NCI-H774 (cell line): ENCODE data around the gene SALL3.

Source experiments
- DNase-seq: peaks from one replicate; lab custom pipeline; 2025; lab: John Stamatoyannopoulos, UW

The SALL3 gene

DNA sequence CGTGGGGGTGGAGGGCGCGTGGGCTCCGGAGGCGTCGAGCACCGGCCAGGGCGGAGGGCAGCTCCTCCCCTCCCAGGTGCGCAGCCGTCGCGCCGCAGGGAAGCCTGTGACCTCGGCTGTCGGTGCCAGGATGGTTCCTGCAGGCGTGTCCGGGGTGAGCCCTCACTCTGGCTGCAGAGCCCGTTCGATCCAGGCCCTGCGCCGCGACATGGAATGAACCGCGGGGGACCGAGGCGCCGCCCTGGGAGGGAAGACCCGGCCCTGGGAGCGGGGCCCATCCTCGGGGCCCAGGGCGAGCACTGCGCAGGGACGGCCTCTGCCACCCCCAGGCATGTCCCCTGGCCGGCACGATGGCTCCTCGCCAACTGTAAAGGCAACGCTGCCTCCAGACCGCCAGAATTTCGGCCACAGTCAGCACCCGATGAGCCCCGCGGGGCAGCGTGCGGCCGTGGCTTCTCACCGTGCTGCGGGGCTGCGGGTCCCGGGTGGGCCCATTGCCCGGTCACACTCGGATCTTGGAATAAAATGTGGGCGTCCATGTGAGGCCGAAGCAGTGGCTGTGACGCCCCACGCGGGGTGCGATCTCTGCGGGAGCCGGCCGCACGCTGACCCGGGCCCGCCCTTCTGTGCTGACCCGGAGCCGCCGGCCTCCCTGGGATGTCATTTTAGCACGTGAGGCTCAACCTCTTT is 26.6 kb downstream of the SALL3 start:
- no peak for DNase-seq

DNA sequence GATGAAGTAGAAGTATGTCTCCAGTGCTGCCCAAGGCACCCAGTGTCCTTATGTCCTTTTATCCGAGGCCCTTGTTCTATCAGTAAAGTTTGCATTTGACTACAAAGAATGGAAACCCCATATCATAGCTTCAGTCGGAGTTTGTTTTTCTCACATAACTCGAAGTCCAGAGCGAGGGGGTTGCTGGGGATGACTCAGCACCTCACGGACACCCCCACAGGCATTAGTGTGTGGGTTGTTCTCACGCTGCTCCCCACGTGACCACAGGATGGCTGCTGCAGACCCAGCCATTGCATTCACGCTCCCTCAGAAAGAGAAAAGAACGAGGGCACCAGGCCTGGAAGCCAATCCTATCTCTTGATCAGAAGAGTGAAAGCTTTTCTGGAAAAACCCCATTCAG is 27.8 kb downstream of the SALL3 start:
- DNase-seq, result no peak

DNA sequence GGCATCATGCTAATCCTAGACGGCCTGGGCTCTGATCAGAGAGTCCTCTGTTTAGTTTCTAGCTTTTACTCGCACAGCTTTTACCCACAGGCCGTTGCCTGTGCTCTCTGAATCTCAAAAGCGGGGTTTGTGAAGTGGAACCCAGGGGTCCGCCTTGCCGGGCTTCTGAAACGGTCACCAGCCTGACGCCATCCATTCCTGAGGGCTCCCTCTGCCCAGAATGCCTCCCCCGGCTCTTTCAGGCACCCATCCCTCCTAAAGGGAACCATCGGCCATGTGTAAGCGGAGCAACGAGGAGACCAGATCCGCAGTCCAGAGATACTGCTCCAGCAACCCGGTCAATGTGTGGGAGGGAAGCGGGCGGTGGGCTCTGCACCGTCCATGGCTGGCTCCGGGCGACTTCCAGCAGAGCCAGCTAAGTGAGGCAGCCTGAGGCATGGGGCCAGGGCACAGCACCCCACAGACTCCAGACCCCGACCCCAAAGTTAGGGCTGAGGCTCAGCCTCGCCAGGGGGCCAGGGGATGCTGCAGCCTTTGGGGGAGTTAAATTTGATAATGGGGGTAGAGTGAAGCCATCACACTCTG is 28.8 kb downstream of the SALL3 start:
- no peak for DNase-seq

DNA sequence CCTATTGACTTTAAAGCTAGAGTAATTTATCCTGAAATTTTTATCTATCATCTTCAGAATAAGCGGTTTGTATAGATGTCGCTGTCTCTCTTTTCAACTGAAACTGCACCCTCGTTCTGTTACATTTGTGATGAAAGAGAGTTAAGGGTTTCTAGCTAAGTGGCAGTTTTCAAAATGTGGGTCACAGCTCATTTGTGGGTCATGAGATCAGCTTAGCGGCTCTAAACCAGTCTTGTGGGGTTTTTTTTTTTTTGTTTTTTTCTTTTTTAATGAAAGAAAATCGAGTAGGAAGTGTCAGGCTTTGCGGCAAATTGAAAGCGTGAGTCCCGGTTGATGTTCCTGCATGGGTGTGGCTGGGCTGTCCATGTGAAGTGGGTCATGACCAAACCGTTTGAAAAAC is 31.2 kb downstream of the SALL3 start:
- no peak for DNase-seq

DNA sequence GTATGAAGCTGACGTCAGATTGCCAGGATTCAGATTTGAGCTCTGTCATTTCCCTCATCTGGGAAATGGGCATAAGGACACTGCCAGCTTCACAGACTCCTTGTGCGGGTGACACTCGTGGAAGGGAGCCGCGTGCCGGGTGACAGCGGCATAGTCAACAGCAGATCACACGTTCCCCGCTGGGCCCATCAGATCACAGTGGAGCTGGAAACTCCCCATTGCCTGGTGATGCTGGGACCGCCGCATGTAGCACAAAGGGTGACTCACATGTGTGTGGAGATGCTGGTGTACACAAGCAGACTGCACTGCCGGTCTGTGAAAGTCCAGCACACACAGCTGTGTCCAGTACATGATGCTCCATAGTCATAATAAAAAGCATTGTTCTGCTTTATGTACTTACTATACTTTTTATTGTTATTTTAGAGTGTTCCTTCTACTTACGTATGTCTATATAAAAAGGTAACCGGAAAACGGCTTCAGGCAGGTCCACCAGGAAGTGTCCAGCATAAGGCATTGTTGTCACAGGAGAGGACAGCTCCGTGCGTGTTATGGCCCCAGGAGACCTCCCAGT is 31.8 kb downstream of the SALL3 start:
- no peak for DNase-seq

- DNase-seq, result no peak
Observed at GRCh38 chr18:79013869-79014268, 34.3 kb downstream of the SALL3 start.

DNA sequence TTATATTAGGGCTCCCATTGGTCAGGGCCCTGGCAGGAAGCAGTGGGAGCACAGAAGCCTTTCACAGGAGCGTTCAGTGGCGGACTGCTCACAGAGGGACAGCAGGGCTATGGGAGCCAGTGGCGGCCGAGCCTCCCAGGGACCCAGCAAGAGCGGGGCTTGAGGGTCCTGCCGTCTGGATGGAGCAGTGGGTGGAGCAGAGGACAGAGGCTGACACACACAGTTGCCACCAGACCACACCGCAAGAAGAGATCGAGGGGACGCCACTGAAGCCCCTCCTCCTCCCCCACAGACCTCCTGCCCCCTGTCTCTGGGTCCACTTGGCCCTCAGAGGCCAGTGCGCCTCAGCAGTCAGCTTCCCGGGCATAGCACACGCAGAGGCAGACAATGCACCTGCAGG is 39.3 kb downstream of the SALL3 start:
- DNase-seq, result no peak

DNA sequence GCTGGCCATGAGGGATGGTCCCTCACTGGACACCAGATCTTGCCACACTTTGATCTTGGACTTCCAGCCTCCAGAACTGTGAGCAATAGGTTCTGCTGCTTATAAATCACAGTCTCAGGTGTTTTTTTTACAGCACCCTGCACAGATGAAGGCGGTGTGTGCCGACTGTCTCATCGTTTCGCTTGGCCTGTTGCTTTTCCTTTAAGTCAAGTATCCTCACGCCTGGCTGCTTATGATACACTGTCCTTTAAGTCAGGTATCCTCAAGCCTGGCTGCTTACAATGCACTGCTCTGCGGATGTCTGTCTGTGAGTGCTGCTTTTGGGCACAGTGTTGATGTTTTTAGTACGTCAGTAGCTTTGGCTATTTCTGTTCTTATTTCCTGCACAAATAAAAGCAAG is 40.3 kb downstream of the SALL3 start:
- no peak for DNase-seq

GRCh38 chr18:79022603-79023002 is 43.0 kb downstream of the SALL3 start:
- no peak for DNase-seq

GRCh38 chr18:79026491-79026890 is 46.9 kb downstream of the SALL3 start:
- no peak for DNase-seq

DNA sequence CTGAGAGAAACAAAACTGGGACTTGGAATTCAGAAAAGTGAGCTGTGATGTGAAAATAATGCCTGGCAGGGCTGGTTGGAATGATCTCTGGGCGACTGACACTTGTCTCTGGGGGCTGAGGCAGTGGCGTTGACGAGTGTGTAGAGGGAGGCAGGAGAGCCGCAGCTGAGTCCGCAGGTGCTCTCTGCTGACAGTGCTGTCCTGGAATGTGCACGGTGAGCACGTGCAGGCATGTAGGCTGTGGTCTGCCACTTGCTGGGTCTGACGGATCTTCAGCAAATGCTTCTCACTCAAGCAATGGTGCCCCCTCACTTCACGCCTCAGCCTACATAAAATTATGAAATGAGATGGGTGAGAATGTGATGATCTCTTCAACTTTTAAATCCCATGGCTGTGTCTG is 51.1 kb downstream of the SALL3 start:
- no peak for DNase-seq

- no peak for DNase-seq
Observed at GRCh38 chr18:79042276-79042675, 62.7 kb downstream of the SALL3 start.

GRCh38 chr18:79043288-79043687 is 63.7 kb downstream of the SALL3 start:
- no peak for DNase-seq

- no peak for DNase-seq
Observed at GRCh38 chr18:79046522-79046921, 66.9 kb downstream of the SALL3 start.

DNA sequence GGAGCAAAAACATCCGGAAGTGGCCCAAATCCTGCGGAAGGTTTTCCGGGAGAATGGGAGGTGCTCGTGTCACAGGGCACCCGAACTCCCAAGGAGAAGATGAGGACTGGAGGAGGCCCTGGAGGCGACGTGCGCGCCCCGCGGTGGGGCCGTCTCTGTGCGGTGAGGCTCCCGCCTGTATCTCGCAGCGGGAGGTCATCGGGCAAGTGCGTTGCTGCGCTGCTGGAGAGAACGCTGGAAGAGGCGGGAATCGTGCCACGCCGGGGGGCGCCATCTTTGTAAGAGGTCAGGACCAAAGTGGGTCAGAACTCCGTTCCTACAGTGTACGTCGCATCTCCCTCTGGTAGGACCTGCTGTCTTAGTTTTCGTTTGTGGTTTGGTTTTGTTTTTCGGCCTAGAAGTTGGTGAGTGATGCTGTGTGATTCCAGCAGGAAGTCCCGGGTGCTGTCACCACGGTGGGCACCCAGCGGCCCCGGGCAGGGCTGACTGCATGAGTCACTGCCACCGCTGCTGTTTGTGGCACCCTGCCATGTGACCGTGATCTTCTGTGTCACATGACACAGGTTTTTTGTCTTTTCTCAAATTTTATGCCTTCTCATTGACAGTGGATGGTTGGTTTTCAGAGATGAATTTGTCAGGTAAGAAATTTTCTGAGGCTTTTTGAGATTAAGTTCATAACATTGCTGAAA is 68.1 kb downstream of the SALL3 start:
- DNase-seq, result no peak

- DNase-seq, result no peak
Observed at GRCh38 chr18:79048245-79048632, 68.6 kb downstream of the SALL3 start.

GRCh38 chr18:79049506-79049905 is 69.9 kb downstream of the SALL3 start:
- no peak for DNase-seq
